ENCODE measurements around the gene SIPA1. TPM values are rescaled to one million over a fixed set of nuclear protein-coding genes. Genes with fewer than 3 reads are reported as not detected.
A peak's percentile ranks its signal among the peaks of the same experiment; 100 is the strongest.

SIPA1 gene
- total and polyA plus RNA-seq, 9 of the 15 experiments (the other 6 are each of a cell fraction or from before 2014, with no cell fraction given) = 0.25 to 85.8 (median 16.8) TPM

- TF ChIP-seq PHF8 (IDR thresholded peaks at IDR 0.05; ENCODE audit: borderline replicate concordance, low read length) (no peak), RCOR1 (IDR thresholded peaks at IDR 0.05; ENCODE audit: borderline replicate concordance in 1 of 2, low read depth in 2 of 2, low read length in 2 of 2) (no peak), HEY1 (CRISPR knock-in tag; IDR thresholded peaks at IDR 0.05; ENCODE audit: borderline replicate concordance) (no peak), UBTF (IDR thresholded peaks at IDR 0.05; ENCODE audit: borderline replicate concordance in 1 of 2, low read depth in 2 of 2, low read length in 2 of 2) (no peak), PHB2 (IDR thresholded peaks at IDR 0.05; ENCODE audit: low read depth) (no peak), WHSC1 (IDR thresholded peaks at IDR 0.05; ENCODE audit: low read length) (no peak), TEAD2 (tag; IDR thresholded peaks at IDR 0.05) (no peak)
Observed at GRCh38 chr11:65645710-65646109, 7.8 kb downstream of the SIPA1 start (continued).

- Histone ChIP-seq H3K9me3 (replicated peaks; ENCODE audit: control insufficient read depth, insufficient read depth, low read depth, low read length) (no peaks in the 10 kb centered on the region), H3K9ac (ENCODE audit: insufficient read depth in 1 of 2, low read depth in 2 of 2, low read length in 2 of 2) (no peak overlapping the region; a peak in 1 of 4 replicates), H3K4me3 (no peak overlapping the region), H3K27ac (ENCODE audit: extremely low read depth, low read depth, low read length) (no peak overlapping the region), H4K20me1 (replicated peaks; ENCODE audit: control insufficient read depth, insufficient read depth, low read length) (0 out of 2 replicates have a peak, but pooled peaks cover 2% of the 10 kb centered on the region), H3K36me3 (ENCODE audit: control insufficient read depth, insufficient read depth, low read length) (peaks cover 84% of the 10 kb centered on the region; the same call in 2 of the 3 replicates), H3K4me2 (ENCODE audit: insufficient read depth, low read length) (no peak overlapping the region), H3K4me1 (replicated peaks in 1 of 2; ENCODE audit: control insufficient read depth in 2 of 2, insufficient read depth in 2 of 2, low read length in 2 of 2) (peaks cover 17 to 69% of the 10 kb centered on the region in 2 experiments), H3K9me1 (ENCODE audit: control insufficient read depth, insufficient read depth, low read length) (peaks cover 4% of the 10 kb centered on the region), H3K79me2 (ENCODE audit: control insufficient read depth, insufficient read depth, low read length) (no peaks in the 10 kb centered on the region; the same call in 2 of the 3 replicates), H2AFZ (ENCODE audit: low read depth, low read length) (no peak overlapping the region), H3K27me3 (ENCODE audit: control insufficient read depth in 2 of 2, insufficient read depth in 2 of 2, low read length in 2 of 2) (no peaks in the 10 kb centered on the region)
- POLR2A ChIA-PET = interaction anchor here (0.6 to 1.0 kb wide), 4 partner anchors 12 to 145 kb away, joined by 3 to 5 read pairs (median 3); no protein-coding TSS in a partner anchor
- 96% methylated on average over 30 of the region's 68 CpGs for WGBS (ENCODE audit: insufficient coverage, low coverage, missing lambda C conversion rate)
- in situ Hi-C loops (cut with MboI) = no loop called here
- BruUV-seq (replicated peaks) = no TSS peak
- intact Hi-C loops (cut with micrococcal nuclease) = no loop called here
- FAIRE-seq (no peak), ATAC-seq (no peak), DNase-seq (ENCODE audit: extremely low read depth in 1 of 4, low spot score in 3 of 4) (no peak)
- CTCF ChIA-PET (ENCODE audit: low intra/inter-chr PET ratio) = no interaction called here
- no peak for TF ChIP-seq KLF16 (IDR thresholded peaks at IDR 0.05)
- TF ChIP-seq LEF1 (IDR thresholded peaks at IDR 0.05) = no peak
- no peak for TF ChIP-seq CSDE1 (IDR thresholded peaks at IDR 0.05)
- peak; percentile 75 for TF ChIP-seq ZBTB33 (CRISPR knock-in tag; IDR thresholded peaks at IDR 0.05)
- TF ChIP-seq RBFOX2 (IDR thresholded peaks at IDR 0.05; ENCODE audit: low read depth, low read length) = 0 out of 2 replicates have a peak, but pooled peaks have one; percentile 33
- TF ChIP-seq CREB3L1 (IDR thresholded peaks at IDR 0.05; ENCODE audit: borderline replicate concordance, low read depth) = no peak
Observed at GRCh38 chr11:65646288-65646957, 8.5 kb downstream of the SIPA1 start.
